ENCODE results near the gene RALGAPA2. TPM values are rescaled to one million over a fixed set of nuclear protein-coding genes. Genes with fewer than 3 reads are reported as not detected.

RALGAPA2 gene
- total RNA-seq, 2 experiments from 2014 or later = 21.8 to 22.8 TPM

DNA sequence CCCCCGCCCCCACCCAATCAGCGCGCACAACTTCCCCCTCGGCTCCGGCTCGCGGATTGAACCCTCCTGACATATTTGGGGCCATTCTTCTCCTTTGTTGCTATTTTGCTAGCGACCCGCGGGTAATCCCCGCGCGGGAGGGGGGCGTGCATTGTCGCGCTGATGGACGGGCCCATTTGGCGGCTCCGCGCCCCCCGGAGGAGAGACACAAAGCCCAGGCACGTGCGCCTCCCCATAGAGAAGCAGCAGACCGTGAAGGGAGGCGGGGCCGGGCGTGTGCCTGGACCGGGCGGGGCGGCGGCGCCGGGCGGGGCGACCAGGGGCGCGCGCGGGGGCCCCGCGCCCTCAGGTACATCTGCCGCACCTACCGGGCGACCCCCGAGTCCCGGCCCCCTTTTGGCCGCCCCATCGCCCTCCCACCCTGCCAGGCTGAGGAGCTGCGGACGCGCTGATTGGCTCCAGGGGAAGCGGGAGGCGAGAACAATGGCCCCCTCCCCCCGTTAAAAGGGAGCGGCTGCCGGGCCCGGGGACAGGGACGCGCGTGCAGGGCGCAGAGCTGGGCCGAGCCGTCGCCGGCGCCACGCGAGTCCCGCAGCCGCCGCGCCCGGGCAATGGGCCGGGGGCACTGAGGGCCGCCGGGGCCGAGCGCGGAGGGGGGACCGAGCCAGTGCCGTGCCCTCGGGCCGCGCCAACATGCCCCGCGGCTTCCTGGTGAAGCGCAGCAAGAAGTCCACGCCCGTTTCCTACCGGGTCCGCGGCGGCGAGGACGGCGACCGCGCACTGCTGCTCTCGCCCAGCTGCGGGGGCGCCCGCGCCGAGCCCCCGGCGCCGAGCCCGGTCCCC is 344.6 kb downstream of the RALGAPA2 start, which contains the start of gene INSM1:
Gene INSM1, plus strand, starts transcription at position 530 of the 843 bp plus-strand sequence. Its CDS starts 164 bp downstream, at position 694.
- Mint-ChIP-seq H3K4me1 (ENCODE audit: low read depth) (peaks cover 13% of the 10 kb centered on the region), H3K9me3 (ENCODE audit: insufficient read depth) (no peaks in the 10 kb centered on the region), H3K27me3 (ENCODE audit: low read depth) (peaks cover 70% of the 10 kb centered on the region), H3K4me3 (peak within 1 kb of the TSS; percentile 54), H3K27ac (no peak within 1 kb of the TSS), H3K36me3 (ENCODE audit: low read depth) (peaks cover 3% of the 10 kb centered on the region)
- ChIA-PET POLR2A (no interaction called here), CTCF (interaction anchor here (1.3 kb wide), 1 partner anchor 285 kb away, joined by 3 read pairs; no protein-coding TSS in a partner anchor)
- DNase-seq (no peak), ATAC-seq (no peak)

DNA sequence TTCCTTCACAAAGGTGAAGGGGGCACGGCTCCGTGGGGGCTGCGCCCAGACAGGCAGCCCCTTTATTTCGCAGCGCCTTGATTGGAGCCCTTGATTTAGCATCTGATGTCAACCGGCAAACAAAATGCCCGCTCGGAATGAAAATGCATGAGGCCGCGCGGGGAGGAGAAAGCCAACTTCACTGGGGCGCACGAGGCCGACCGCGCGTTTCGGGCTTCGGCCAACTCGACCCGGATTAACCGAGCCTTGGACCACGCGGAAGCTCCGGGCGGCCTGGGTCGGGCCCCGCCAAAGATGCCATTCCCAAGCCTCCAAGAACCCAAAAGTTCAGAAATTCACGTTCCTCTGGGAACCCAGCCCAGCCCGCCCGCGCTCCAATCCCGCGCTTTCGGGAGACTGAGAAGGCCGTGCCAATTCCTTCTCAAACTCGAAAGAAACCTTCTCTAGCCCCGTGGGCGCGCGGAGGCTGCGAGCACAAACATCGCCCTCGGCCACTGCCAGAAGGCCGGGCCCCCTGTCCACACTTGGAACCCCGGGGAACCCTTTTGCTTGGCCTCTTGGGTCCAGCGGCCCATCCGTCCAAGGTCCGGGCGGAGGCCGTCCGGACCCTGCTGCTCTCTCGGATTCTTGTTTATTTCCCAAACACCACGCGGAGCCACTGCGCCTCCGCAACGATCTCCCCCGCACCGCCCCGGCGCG is 345.4 kb downstream of the RALGAPA2 start:
- ATAC-seq (no peak), DNase-seq (no peak)
- H3K27ac Mint-ChIP-seq = no peak overlapping the region
- POLR2A ChIA-PET = no interaction called here
- H3K4me1 Mint-ChIP-seq (ENCODE audit: low read depth) = peaks cover 13% of the 10 kb centered on the region
- H3K36me3 Mint-ChIP-seq (ENCODE audit: low read depth) = peaks cover 3% of the 10 kb centered on the region
- peak overlapping the region; percentile 54 for H3K4me3 Mint-ChIP-seq
- no peaks in the 10 kb centered on the region for H3K9me3 Mint-ChIP-seq (ENCODE audit: insufficient read depth)
- peaks cover 70% of the 10 kb centered on the region for H3K27me3 Mint-ChIP-seq (ENCODE audit: low read depth)
- CTCF ChIA-PET = no interaction called here

DNA sequence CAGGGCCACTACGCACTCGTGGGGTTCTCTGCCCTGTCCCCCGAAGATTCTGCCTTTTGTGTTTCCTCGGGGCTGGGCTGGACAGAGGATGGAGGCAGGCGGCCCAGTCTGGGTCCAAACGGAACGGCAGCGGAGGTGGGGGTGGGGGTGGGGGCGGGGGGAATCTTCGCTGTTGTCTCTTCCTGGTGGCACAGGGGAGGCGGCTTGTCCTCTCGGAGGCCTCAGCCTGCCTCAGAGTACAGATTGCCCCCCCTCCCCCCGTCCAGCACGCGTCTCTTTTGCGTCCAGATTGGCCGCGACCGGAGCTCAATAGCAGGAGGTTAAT is 345.9 kb downstream of the RALGAPA2 start:
- POLR2A ChIA-PET = no interaction called here
- H3K4me3 Mint-ChIP-seq = no peak overlapping the region

DNA sequence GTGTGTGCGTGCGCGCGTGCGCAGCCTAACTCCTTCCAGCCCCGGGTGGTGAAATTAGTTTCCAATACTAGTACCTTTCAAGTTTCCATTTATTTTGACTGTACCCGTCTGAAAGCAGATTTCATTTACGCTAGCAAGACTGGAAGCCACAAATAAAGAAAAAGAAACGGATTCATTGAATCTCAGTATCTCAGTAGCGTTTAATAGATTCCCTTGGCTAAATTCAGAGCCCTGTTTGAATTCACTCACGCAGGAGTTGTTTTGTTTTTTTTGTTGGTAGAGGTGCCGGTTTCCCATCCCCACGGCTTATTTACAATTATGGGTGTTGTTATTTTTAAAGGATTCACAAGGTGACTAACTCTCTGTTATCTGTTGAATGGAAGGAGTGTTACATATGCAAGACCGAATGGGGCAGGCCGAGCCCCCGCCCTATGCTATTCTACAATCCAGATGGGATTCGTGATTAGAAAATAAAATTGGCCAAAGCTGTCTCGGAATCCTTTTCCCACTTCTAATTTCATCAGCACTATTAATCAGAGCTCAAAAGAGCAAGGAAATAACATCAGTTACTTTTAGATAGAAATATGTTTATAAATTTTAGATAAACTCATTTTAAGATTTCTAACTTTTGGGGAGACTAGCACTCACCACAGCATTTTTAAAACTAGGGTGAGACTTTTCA is 346.8 kb downstream of the RALGAPA2 start:
- no peak overlapping the region for H3K4me3 Mint-ChIP-seq
- POLR2A ChIA-PET = no interaction called here
- CTCF ChIA-PET = no interaction called here
- no peak for ATAC-seq
- peaks cover 72% of the 10 kb centered on the region for H3K27me3 Mint-ChIP-seq (ENCODE audit: low read depth)
- H3K36me3 Mint-ChIP-seq (ENCODE audit: low read depth) = peaks cover 3% of the 10 kb centered on the region
- H3K9me3 Mint-ChIP-seq (ENCODE audit: insufficient read depth) = no peaks in the 10 kb centered on the region
- H3K4me1 Mint-ChIP-seq (ENCODE audit: low read depth) = peaks cover 15% of the 10 kb centered on the region
- DNase-seq = no peak
- no peak overlapping the region for H3K27ac Mint-ChIP-seq

More for the DNA sequence above, 345.9 kb downstream of the RALGAPA2 start:
- ATAC-seq (no peak), DNase-seq (no peak)
- H3K9me3 Mint-ChIP-seq (ENCODE audit: insufficient read depth) = no peaks in the 10 kb centered on the region
- CTCF ChIA-PET = no interaction called here
- H3K27me3 Mint-ChIP-seq (ENCODE audit: low read depth) = peaks cover 70% of the 10 kb centered on the region
- H3K27ac Mint-ChIP-seq = no peak overlapping the region
- peaks cover 3% of the 10 kb centered on the region for H3K36me3 Mint-ChIP-seq (ENCODE audit: low read depth)
- H3K4me1 Mint-ChIP-seq (ENCODE audit: low read depth) = peaks cover 13% of the 10 kb centered on the region

DNA sequence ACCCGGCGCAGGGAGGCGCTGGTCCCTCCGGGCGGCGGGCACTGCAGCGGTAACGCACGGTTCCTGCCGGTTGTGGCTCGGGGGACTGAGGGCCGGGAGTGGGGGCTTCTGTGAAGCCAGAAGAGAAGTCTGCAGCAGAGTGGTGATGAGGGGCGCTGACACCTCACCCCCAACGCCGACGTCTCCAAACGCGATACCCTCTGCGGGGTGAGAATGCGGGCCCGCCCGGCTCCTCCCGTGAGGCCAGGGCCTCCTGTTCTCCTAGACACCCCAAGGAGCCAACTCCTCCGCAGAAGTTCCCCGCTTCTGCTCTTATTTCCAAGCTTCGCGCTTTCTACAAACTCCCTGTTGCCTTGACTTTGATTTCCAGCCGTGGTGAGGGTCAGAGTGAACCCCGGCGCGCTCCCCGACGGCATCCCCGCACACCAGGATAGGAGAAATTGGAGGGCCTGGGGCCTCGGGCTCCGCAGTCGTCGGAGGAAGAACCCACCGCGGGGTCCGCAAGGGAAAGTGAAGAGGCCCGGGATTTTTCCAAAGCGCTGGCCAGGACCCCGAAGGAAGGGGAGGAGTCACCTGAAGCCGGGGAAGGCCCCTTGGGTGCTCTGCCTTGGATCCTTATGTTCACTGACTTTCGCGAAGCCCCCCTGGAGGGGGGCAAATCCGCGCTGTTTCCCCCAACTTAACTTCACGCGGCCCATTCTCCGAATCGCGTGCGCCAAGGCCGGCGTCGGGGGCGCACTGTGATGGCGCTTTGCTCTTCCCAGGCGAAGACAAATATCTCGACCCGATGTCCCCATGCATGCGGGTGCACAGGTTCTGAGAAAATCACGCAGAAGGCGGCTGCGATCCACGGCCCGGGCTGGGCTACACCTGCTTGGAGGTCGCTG is 347.6 kb downstream of the RALGAPA2 start:
- H3K36me3 Mint-ChIP-seq (ENCODE audit: low read depth) = peaks cover under 1% of the 10 kb centered on the region
- no peak for ATAC-seq
- H3K9me3 Mint-ChIP-seq (ENCODE audit: insufficient read depth) = no peaks in the 10 kb centered on the region
- H3K4me1 Mint-ChIP-seq (ENCODE audit: low read depth) = peaks cover 18% of the 10 kb centered on the region
- ChIA-PET CTCF (no interaction called here), POLR2A (no interaction called here)
- H3K4me3 Mint-ChIP-seq = no peak overlapping the region
- H3K27me3 Mint-ChIP-seq (ENCODE audit: low read depth) = peaks cover 70% of the 10 kb centered on the region
- DNase-seq = no peak
- no peak overlapping the region for H3K27ac Mint-ChIP-seq

DNA sequence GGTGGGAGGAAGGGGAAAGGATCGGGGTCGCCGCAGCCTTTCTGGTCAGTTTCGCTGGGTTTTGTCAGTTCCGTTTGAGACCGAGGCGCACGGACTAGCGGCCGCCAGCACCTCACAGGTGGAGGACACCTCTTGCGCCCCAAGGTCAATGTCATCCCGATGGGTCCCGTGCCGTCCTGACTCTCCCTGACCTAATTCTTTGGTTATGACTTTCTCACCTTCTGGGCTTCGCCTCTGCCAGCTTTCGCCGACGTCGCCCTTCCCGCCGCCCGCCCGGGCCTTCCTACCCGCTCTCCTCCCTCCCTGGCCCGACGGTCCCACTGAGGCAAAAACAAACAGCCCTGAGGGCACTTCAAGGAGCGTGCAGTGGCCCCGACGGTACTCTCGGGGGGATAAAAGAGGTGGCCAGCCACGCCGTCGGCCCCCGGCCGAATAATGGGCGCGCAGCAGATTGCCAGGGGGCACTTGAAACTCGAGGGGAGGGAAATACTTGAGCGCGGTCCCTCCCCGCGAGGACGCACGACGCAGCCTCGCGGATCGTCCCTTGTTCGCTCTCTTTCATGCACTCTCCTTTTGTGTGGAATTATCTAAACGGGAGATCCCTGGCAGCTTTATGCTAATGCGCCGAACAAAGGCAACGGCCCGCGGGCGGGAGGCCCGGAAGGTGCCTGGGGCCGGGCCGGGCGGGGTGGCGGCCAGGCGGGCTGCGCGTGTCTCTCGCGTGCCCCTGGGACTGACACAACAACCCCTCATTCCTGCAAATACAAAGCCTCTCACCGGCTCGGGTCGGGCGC is 348.4 kb downstream of the RALGAPA2 start:
- ATAC-seq (no peak), DNase-seq (no peak)
- peaks cover 69% of the 10 kb centered on the region for H3K27me3 Mint-ChIP-seq (ENCODE audit: low read depth)
- H3K27ac Mint-ChIP-seq = no peak overlapping the region
- H3K4me3 Mint-ChIP-seq = no peak overlapping the region
- POLR2A ChIA-PET = no interaction called here
- no peaks in the 10 kb centered on the region for H3K9me3 Mint-ChIP-seq (ENCODE audit: insufficient read depth)
- H3K4me1 Mint-ChIP-seq (ENCODE audit: low read depth) = peaks cover 17% of the 10 kb centered on the region
- CTCF ChIA-PET = no interaction called here
- no peaks in the 10 kb centered on the region for H3K36me3 Mint-ChIP-seq (ENCODE audit: low read depth)

DNA sequence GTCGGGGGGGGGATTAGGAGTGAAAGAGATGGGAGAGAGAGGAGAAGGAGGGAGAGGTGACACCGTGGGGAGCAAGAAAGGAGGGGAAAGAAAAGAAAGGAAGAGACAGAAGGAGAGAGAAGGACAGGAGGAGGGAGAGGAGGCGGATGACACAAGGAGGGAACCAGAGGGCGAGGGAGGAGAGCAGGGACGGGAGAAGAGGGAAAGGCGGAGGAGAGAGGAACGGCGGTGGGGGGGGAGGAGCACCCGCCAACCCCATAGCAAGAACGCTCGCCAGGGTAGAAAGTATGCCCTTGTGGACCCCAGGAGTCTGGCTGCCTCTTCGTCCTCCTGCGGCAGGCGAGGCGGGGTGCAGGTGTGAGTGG is 349.0 kb downstream of the RALGAPA2 start:
- peaks cover 69% of the 10 kb centered on the region for H3K27me3 Mint-ChIP-seq (ENCODE audit: low read depth)
- no peaks in the 10 kb centered on the region for H3K36me3 Mint-ChIP-seq (ENCODE audit: low read depth)
- no peak overlapping the region for H3K27ac Mint-ChIP-seq
- peaks cover 17% of the 10 kb centered on the region for H3K4me1 Mint-ChIP-seq (ENCODE audit: low read depth)
- ChIA-PET CTCF (no interaction called here), POLR2A (no interaction called here)
- DNase-seq (no peak), ATAC-seq (no peak)
- no peak overlapping the region for H3K4me3 Mint-ChIP-seq
- H3K9me3 Mint-ChIP-seq (ENCODE audit: insufficient read depth) = no peaks in the 10 kb centered on the region

DNA sequence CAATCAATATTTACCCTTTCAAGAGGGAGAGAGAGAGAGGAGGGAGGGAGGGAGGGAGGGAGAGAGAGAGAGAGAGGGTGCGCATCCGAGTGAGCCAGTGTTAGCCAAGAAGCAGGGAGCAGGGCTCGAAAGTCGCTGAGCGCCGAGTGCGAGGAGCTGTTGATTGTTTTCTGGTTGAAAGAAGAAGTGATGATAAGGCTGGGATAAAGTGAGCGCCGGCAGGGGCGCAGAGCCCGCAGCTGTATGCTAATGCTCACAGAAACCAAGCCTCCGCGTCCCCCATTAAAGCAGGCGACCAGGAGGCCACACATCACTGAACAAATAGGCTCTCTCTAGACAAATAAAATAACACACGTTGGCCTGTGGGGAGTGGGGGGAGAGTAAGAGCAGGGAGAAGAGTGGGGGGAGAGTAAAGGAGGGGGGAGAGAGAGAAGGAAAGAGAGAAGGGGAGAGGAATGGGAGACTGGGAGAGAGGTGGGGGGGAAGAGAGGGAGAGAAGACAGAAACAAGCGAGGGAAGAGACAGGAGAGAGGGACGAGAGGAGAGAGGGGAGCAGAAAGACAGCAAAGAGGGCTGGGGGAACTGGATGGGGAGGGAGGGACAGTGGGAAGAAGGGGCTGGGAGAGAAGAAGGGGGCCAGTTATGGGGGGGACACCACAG is 349.5 kb downstream of the RALGAPA2 start:
- H3K9me3 Mint-ChIP-seq (ENCODE audit: insufficient read depth) = no peaks in the 10 kb centered on the region
- peaks cover 69% of the 10 kb centered on the region for H3K27me3 Mint-ChIP-seq (ENCODE audit: low read depth)
- H3K36me3 Mint-ChIP-seq (ENCODE audit: low read depth) = no peaks in the 10 kb centered on the region
- no peak for DNase-seq
- POLR2A ChIA-PET = no interaction called here
- no peak for ATAC-seq
- peaks cover 17% of the 10 kb centered on the region for H3K4me1 Mint-ChIP-seq (ENCODE audit: low read depth)
- no peak overlapping the region for H3K4me3 Mint-ChIP-seq
- CTCF ChIA-PET = no interaction called here
- H3K27ac Mint-ChIP-seq = no peak overlapping the region

DNA sequence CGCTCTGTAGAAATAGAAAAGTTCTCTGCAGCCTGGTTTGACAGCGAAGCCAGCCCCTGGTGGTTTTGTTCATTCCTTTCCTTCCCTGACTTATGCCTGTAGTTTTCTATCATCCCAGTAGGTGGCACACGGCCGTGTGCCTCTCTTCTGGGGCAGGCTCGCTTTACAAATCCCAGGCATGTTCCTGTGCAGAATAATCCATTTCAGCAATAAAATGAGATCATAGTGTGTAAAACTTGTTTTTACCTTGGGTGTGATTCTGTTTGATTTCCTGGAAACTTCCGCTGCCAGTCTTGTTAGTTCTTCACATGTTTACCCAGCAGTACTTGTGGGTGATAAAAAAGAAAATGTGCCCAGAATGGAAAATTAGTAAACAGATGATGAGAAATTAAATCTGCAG is 352.0 kb downstream of the RALGAPA2 start:
- peak; percentile 46 for DNase-seq
- H3K36me3 Mint-ChIP-seq (ENCODE audit: low read depth) = no peaks in the 10 kb centered on the region
- H3K4me1 Mint-ChIP-seq (ENCODE audit: low read depth) = peaks cover 15% of the 10 kb centered on the region
- no peak overlapping the region for H3K4me3 Mint-ChIP-seq
- no peak overlapping the region for H3K27ac Mint-ChIP-seq
- ChIA-PET POLR2A (no interaction called here), CTCF (interaction anchor here (1.4 kb wide), 1 partner anchor 1169 kb away, joined by 3 read pairs; no protein-coding TSS in a partner anchor)
- H3K27me3 Mint-ChIP-seq (ENCODE audit: low read depth) = peaks cover 52% of the 10 kb centered on the region
- no peaks in the 10 kb centered on the region for H3K9me3 Mint-ChIP-seq (ENCODE audit: insufficient read depth)
- peak; percentile 57 for ATAC-seq

DNA sequence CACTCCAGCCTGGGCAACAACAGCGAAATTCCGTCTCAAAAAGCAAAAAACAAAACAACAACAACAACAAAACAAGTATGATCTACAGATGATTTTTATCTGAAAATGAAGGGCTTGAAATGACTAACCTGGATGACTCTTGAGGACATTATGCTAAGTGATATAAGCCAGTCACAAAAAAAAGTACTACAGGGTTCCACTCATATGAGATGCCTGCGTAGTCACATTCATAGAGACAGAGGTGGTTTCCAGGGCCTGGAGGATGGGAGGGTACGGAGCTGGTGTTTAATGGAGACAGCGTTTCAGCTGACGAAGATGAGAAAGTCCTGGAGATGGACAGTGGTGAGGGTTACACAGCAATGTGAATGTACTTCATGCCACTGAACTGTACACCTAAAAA is 352.8 kb downstream of the RALGAPA2 start:
- Mint-ChIP-seq H3K4me3 (no peak overlapping the region), H3K27ac (no peak overlapping the region)

More for the DNA sequence above, 352.8 kb downstream of the RALGAPA2 start:
- Mint-ChIP-seq H3K4me1 (ENCODE audit: low read depth) (peaks cover 12% of the 10 kb centered on the region), H3K36me3 (ENCODE audit: low read depth) (no peaks in the 10 kb centered on the region), H3K27me3 (ENCODE audit: low read depth) (peaks cover 45% of the 10 kb centered on the region), H3K9me3 (ENCODE audit: insufficient read depth) (no peaks in the 10 kb centered on the region)
- ChIA-PET CTCF (interaction anchor here (1.4 kb wide), 1 partner anchor 1170 kb away, joined by 3 read pairs; no protein-coding TSS in a partner anchor), POLR2A (no interaction called here)
- no peak for ATAC-seq
- DNase-seq = no peak
